ENCODE results near the gene SLC36A3.
A peak's percentile ranks its signal among the peaks of the same experiment; 100 is the strongest.
"Not testable (repeated sequence)": the region's sequence is repeated elsewhere in the genome, so short reads cannot be mapped to it uniquely, and the experiment has no call there.

The SLC36A3 gene

GRCh38 chr5:151309821-151310220, 6.3 kb upstream of the SLC36A3 start:
- H3K9me3 ChIP-seq (ENCODE audit: control insufficient read depth, insufficient read depth, low read length) = not testable (repeated sequence)
- no CpG with 5 or more reads among the region's 15 CpGs for WGBS (ENCODE audit: insufficient coverage, insufficient read length)

GRCh38 chr5:151309266-151309665, 5.7 kb upstream of the SLC36A3 start:
- not testable (repeated sequence) for H3K36me3 ChIP-seq (ENCODE audit: control insufficient read depth, insufficient read depth, low read length); H3K4me3 ChIP-seq (ENCODE audit: low read length); H3K9me3 ChIP-seq (ENCODE audit: control insufficient read depth, insufficient read depth, low read length); H3K4me1 ChIP-seq (ENCODE audit: control insufficient read depth, insufficient read depth, low read length); DNase-seq (ENCODE audit: low read depth, low spot score); H3K27me3 ChIP-seq (ENCODE audit: control insufficient read depth, insufficient read depth, low read length); H3K27ac ChIP-seq (ENCODE audit: low read length)
- no CpG with 5 or more reads among the region's 27 CpGs for WGBS (ENCODE audit: insufficient coverage, insufficient read length)

More at GRCh38 chr5:151309821-151310220, 6.3 kb upstream of the SLC36A3 start:
- not testable (repeated sequence) for H3K4me1 ChIP-seq (ENCODE audit: control insufficient read depth, insufficient read depth, low read length); H3K36me3 ChIP-seq (ENCODE audit: control insufficient read depth, insufficient read depth, low read length); DNase-seq (ENCODE audit: low read depth, low spot score); H3K4me3 ChIP-seq (ENCODE audit: low read length); H3K27ac ChIP-seq (ENCODE audit: low read length); H3K27me3 ChIP-seq (ENCODE audit: control insufficient read depth, insufficient read depth, low read length)

GRCh38 chr5:151298063-151298855, 5.3 kb downstream of the SLC36A3 start:
- no peaks in the 10 kb centered on the region for H3K27me3 ChIP-seq (ENCODE audit: control insufficient read depth, insufficient read depth, low read length)
- H3K4me3 ChIP-seq (ENCODE audit: low read length) = no peak overlapping the region
- H3K9me3 ChIP-seq (ENCODE audit: control insufficient read depth, insufficient read depth, low read length) = no peaks in the 10 kb centered on the region
- no peak overlapping the region for H3K27ac ChIP-seq (ENCODE audit: low read length)
- no CpG with 5 or more reads among the region's 6 CpGs for WGBS (ENCODE audit: insufficient coverage, insufficient read length)
- DNase-seq (ENCODE audit: low read depth, low spot score) = no peak
- H3K36me3 ChIP-seq (ENCODE audit: control insufficient read depth, insufficient read depth, low read length) = no peaks in the 10 kb centered on the region
- H3K4me1 ChIP-seq (ENCODE audit: control insufficient read depth, insufficient read depth, low read length) = no peaks in the 10 kb centered on the region; the same call in 1 of the 2 replicates

GRCh38 chr5:151296974-151297373, 6.6 kb downstream of the SLC36A3 start:
- Histone ChIP-seq H3K4me3 (ENCODE audit: low read length) (no peak overlapping the region), H3K27ac (ENCODE audit: low read length) (no peak overlapping the region), H3K27me3 (ENCODE audit: control insufficient read depth, insufficient read depth, low read length) (no peaks in the 10 kb centered on the region), H3K36me3 (ENCODE audit: control insufficient read depth, insufficient read depth, low read length) (no peaks in the 10 kb centered on the region), H3K9me3 (ENCODE audit: control insufficient read depth, insufficient read depth, low read length) (no peaks in the 10 kb centered on the region), H3K4me1 (ENCODE audit: control insufficient read depth, insufficient read depth, low read length) (no peaks in the 10 kb centered on the region; the same call in 1 of the 2 replicates)
- no peak for DNase-seq (ENCODE audit: low read depth, low spot score)
- no CpG with 5 or more reads among the region's 2 CpGs for WGBS (ENCODE audit: insufficient coverage, insufficient read length)

GRCh38 chr5:151296478-151296830, 7.1 kb downstream of the SLC36A3 start:
- no CpG with 5 or more reads among the region's 1 CpG for WGBS (ENCODE audit: insufficient coverage, insufficient read length)
- H3K4me1 ChIP-seq (ENCODE audit: control insufficient read depth, insufficient read depth, low read length) = no peaks in the 10 kb centered on the region; the same call in 1 of the 2 replicates
- H3K27me3 ChIP-seq (ENCODE audit: control insufficient read depth, insufficient read depth, low read length) = no peaks in the 10 kb centered on the region
- no peak overlapping the region for H3K4me3 ChIP-seq (ENCODE audit: low read length)
- no peak overlapping the region for H3K27ac ChIP-seq (ENCODE audit: low read length)
- DNase-seq (ENCODE audit: low read depth, low spot score) = no peak
- H3K36me3 ChIP-seq (ENCODE audit: control insufficient read depth, insufficient read depth, low read length) = no peaks in the 10 kb centered on the region
- H3K9me3 ChIP-seq (ENCODE audit: control insufficient read depth, insufficient read depth, low read length) = no peaks in the 10 kb centered on the region

GRCh38 chr5:151295791-151296477, 7.6 kb downstream of the SLC36A3 start:
- Histone ChIP-seq H3K4me1 (ENCODE audit: control insufficient read depth, insufficient read depth, low read length) (no peaks in the 10 kb centered on the region; the same call in 1 of the 2 replicates), H3K4me3 (ENCODE audit: low read length) (no peak overlapping the region), H3K27me3 (ENCODE audit: control insufficient read depth, insufficient read depth, low read length) (no peaks in the 10 kb centered on the region), H3K9me3 (ENCODE audit: control insufficient read depth, insufficient read depth, low read length) (no peaks in the 10 kb centered on the region), H3K27ac (ENCODE audit: low read length) (no peak overlapping the region), H3K36me3 (ENCODE audit: control insufficient read depth, insufficient read depth, low read length) (no peaks in the 10 kb centered on the region)
- no CpG with 5 or more reads among the region's 7 CpGs for WGBS (ENCODE audit: insufficient coverage, insufficient read length)
- no peak for DNase-seq (ENCODE audit: low read depth, low spot score)

GRCh38 chr5:151295138-151295537, 8.4 kb downstream of the SLC36A3 start:
- no CpG with 5 or more reads among the region's 5 CpGs for WGBS (ENCODE audit: insufficient coverage, insufficient read length)

GRCh38 chr5:151293624-151294023, 9.9 kb downstream of the SLC36A3 start:
- Histone ChIP-seq H3K27ac (ENCODE audit: low read length) (no peak overlapping the region), H3K4me1 (ENCODE audit: control insufficient read depth, insufficient read depth, low read length) (no peaks in the 10 kb centered on the region; the same call in 1 of the 2 replicates), H3K36me3 (ENCODE audit: control insufficient read depth, insufficient read depth, low read length) (no peaks in the 10 kb centered on the region), H3K4me3 (ENCODE audit: low read length) (no peak overlapping the region), H3K27me3 (ENCODE audit: control insufficient read depth, insufficient read depth, low read length) (no peaks in the 10 kb centered on the region), H3K9me3 (ENCODE audit: control insufficient read depth, insufficient read depth, low read length) (no peaks in the 10 kb centered on the region)
- no peak for DNase-seq (ENCODE audit: low read depth, low spot score)
- WGBS (ENCODE audit: insufficient coverage, insufficient read length) = no CpG with 5 or more reads among the region's 4 CpGs

More at GRCh38 chr5:151295138-151295537, 8.4 kb downstream of the SLC36A3 start:
- Histone ChIP-seq H3K36me3 (ENCODE audit: control insufficient read depth, insufficient read depth, low read length) (no peaks in the 10 kb centered on the region), H3K27ac (ENCODE audit: low read length) (no peak overlapping the region), H3K4me3 (ENCODE audit: low read length) (no peak overlapping the region), H3K27me3 (ENCODE audit: control insufficient read depth, insufficient read depth, low read length) (no peaks in the 10 kb centered on the region), H3K9me3 (ENCODE audit: control insufficient read depth, insufficient read depth, low read length) (no peaks in the 10 kb centered on the region), H3K4me1 (ENCODE audit: control insufficient read depth, insufficient read depth, low read length) (no peaks in the 10 kb centered on the region; the same call in 1 of the 2 replicates)
- no peak for DNase-seq (ENCODE audit: low read depth, low spot score)

GRCh38 chr5:151288180-151288579, 15.4 kb downstream of the SLC36A3 start:
- Histone ChIP-seq H3K9me3 (ENCODE audit: control insufficient read depth, insufficient read depth, low read length) (no peaks in the 10 kb centered on the region), H3K4me3 (ENCODE audit: low read length) (no peak overlapping the region), H3K4me1 (ENCODE audit: control insufficient read depth, insufficient read depth, low read length) (no peaks in the 10 kb centered on the region), H3K27ac (ENCODE audit: low read length) (no peak overlapping the region), H3K36me3 (ENCODE audit: control insufficient read depth, insufficient read depth, low read length) (no peaks in the 10 kb centered on the region), H3K27me3 (ENCODE audit: control insufficient read depth, insufficient read depth, low read length) (no peaks in the 10 kb centered on the region)
- DNase-seq (ENCODE audit: low read depth, low spot score) = peak; percentile 18
- WGBS (ENCODE audit: insufficient coverage, insufficient read length) = no CpG with 5 or more reads among the region's 2 CpGs

GRCh38 chr5:151286246-151286645, 17.3 kb downstream of the SLC36A3 start:
- no peak for DNase-seq (ENCODE audit: low read depth, low spot score)
- WGBS (ENCODE audit: insufficient coverage, insufficient read length) = no CpG with 5 or more reads among the region's 1 CpG
- no peak overlapping the region for H3K4me3 ChIP-seq (ENCODE audit: low read length)
- H3K4me1 ChIP-seq (ENCODE audit: control insufficient read depth, insufficient read depth, low read length) = no peaks in the 10 kb centered on the region
- no peaks in the 10 kb centered on the region for H3K27me3 ChIP-seq (ENCODE audit: control insufficient read depth, insufficient read depth, low read length)
- H3K9me3 ChIP-seq (ENCODE audit: control insufficient read depth, insufficient read depth, low read length) = no peaks in the 10 kb centered on the region
- no peak overlapping the region for H3K27ac ChIP-seq (ENCODE audit: low read length)
- H3K36me3 ChIP-seq (ENCODE audit: control insufficient read depth, insufficient read depth, low read length) = no peaks in the 10 kb centered on the region
